GM23338 (cell line): ENCODE data around the gene ZNF280D. TPM values are rescaled to one million over a fixed set of nuclear protein-coding genes. Genes with fewer than 3 reads are reported as not detected.

ENCODE experiments used
- ATAC-seq: fragments of 200-7000 bp; cut with Tn5 transposase; 3 replicates; pipeline ENCODE4 v1.9.1; 2020
- DNase-seq: peaks from one replicate; pipeline ENCODE4 v3.0.0-alpha.2; 2015; ENCODE audit warnings: low spot score
- H2AFZ ChIP-seq: fragments of 200-600 bp; sonication (generic); 2 replicates; pipeline ENCODE4 v1.8.0; 2016; ENCODE audit warnings: antibody characterized with exemption, mild to moderate bottlenecking, moderate library complexity
- H3F3A ChIP-seq: fragments of 200-600 bp; sonication (generic); replicated peaks from 2 replicates; pipeline ENCODE4 v1.8.0; 2017; ENCODE audit warnings: antibody characterized with exemption, mixed run types, low read depth
- H3K27ac ChIP-seq: fragments of 200-600 bp; sonication (generic); 2 replicates; pipeline ENCODE4 v1.6.1; 2016; ENCODE audit warnings: low read depth
- H3K27me3 ChIP-seq: fragments of 200-600 bp; sonication (generic); 2 replicates; pipeline ENCODE4 v1.8.0; 2016; ENCODE audit warnings: mild to moderate bottlenecking, mixed run types, moderate library complexity; ENCODE audit not compliant: insufficient read depth
- H3K36me3 ChIP-seq: fragments of 200-600 bp; sonication (generic); 2 replicates; pipeline ENCODE4 v1.8.0; 2016; ENCODE audit warnings: mild to moderate bottlenecking; ENCODE audit not compliant: insufficient read depth
- H3K4me1 ChIP-seq: fragments of 200-600 bp; sonication (generic); 2 replicates; pipeline ENCODE4 v1.8.0; 2016; ENCODE audit warnings: mild to moderate bottlenecking, moderate library complexity; ENCODE audit not compliant: insufficient read depth
- H3K4me2 ChIP-seq: fragments of 200-600 bp; sonication (generic); 2 replicates; pipeline ENCODE4 v1.7.1; 2017; ENCODE audit warnings: mixed run types
- H3K4me3 ChIP-seq: fragments of 200-600 bp; sonication (generic); 2 replicates; pipeline ENCODE4 v1.6.1; 2016; ENCODE audit warnings: mixed run types
- H3K79me2 ChIP-seq: fragments of 200-600 bp; sonication (generic); replicated peaks from 2 replicates; pipeline ENCODE4 v1.8.0; 2017; ENCODE audit warnings: mild to moderate bottlenecking; ENCODE audit not compliant: insufficient read depth
- H3K9me2 ChIP-seq: fragments of 200-600 bp; sonication (generic); 2 replicates; pipeline ENCODE4 v1.8.0; 2017; ENCODE audit not compliant: insufficient read depth
- H4K20me1 ChIP-seq: fragments of 200-600 bp; sonication (generic); replicated peaks from 2 replicates; pipeline ENCODE4 v1.8.0; 2017; ENCODE audit warnings: mild to moderate bottlenecking; ENCODE audit not compliant: insufficient read depth
- H3K27ac Mint-ChIP-seq: 2 replicates; pipeline ENCODE4 v1.8.0; 2020; ENCODE audit warnings: inconsistent platforms, mild to moderate bottlenecking, moderate library complexity, mixed read lengths
- H3K27me3 Mint-ChIP-seq: 3 replicates; pipeline ENCODE4 v1.8.0; 2022; ENCODE audit warnings: low read depth, mild to moderate bottlenecking, moderate library complexity, mixed read lengths, inconsistent platforms; ENCODE audit not compliant: insufficient read depth, poor library complexity
- H3K36me3 Mint-ChIP-seq: 3 replicates; pipeline ENCODE4 v1.8.0; 2021; ENCODE audit warnings: low read depth, mild to moderate bottlenecking, inconsistent platforms, moderate library complexity, mixed read lengths
- H3K4me1 Mint-ChIP-seq: 3 replicates; pipeline ENCODE4 v1.8.0; 2020; ENCODE audit warnings: mild to moderate bottlenecking, inconsistent platforms, mixed read lengths
- H3K4me3 Mint-ChIP-seq: 3 replicates; pipeline ENCODE4 v1.8.0; 2021; ENCODE audit warnings: moderate library complexity, mild to moderate bottlenecking, inconsistent platforms, mixed read lengths
- H3K9me3 Mint-ChIP-seq: 3 replicates; pipeline ENCODE4 v1.8.0; 2020; ENCODE audit warnings: moderate library complexity, mild to moderate bottlenecking, inconsistent platforms, mixed read lengths
- CREB1 ChIP-seq: fragments of 250-450 bp; sonication (Bioruptor Pico); IDR thresholded peaks from 2 replicates; pipeline ENCODE4 v1.5.0; 2020; ENCODE audit warnings: low read depth, mild to moderate bottlenecking, moderate library complexity
- EZH2 ChIP-seq: fragments of 200-600 bp; sonication (generic); IDR thresholded peaks from one replicate; pipeline ENCODE4 v1.8.0; 2017; ENCODE audit warnings: antibody characterized with exemption, mild to moderate bottlenecking, low read depth; ENCODE audit not compliant: unreplicated experiment
- EZH2phosphoT487 ChIP-seq: fragments of 200-600 bp; sonication (generic); IDR thresholded peaks from one replicate; pipeline ENCODE4 v1.8.1; 2018; ENCODE audit warnings: antibody characterized with exemption; ENCODE audit not compliant: unreplicated experiment
- JUNB ChIP-seq: IDR thresholded peaks from one replicate; pipeline ENCODE4 v1.6.1; 2016; ENCODE audit warnings: antibody characterized with exemption; ENCODE audit not compliant: unreplicated experiment
- NANOG ChIP-seq: IDR thresholded peaks from 2 replicates; pipeline ENCODE4 v1.6.1; 2016; ENCODE audit warnings: antibody characterized with exemption, borderline replicate concordance
- POLR2AphosphoS5 ChIP-seq: IDR thresholded peaks from 2 replicates; pipeline ENCODE4 v1.6.1; 2016; ENCODE audit warnings: antibody characterized with exemption, low read depth
- STAT1 ChIP-seq: IDR thresholded peaks from one replicate; pipeline ENCODE4 v1.6.1; 2016; ENCODE audit warnings: antibody characterized with exemption; ENCODE audit not compliant: unreplicated experiment
- ZNF114 ChIP-seq: fragments of 250-450 bp; sonication (Bioruptor Pico); IDR thresholded peaks from 2 replicates; pipeline ENCODE4 v1.5.0; 2020; ENCODE audit warnings: mild to moderate bottlenecking, moderate library complexity
- ZNF331 ChIP-seq: fragments of 250-450 bp; sonication (Bioruptor Pico); IDR thresholded peaks from 2 replicates; pipeline ENCODE4 v1.5.0; 2020; ENCODE audit warnings: low read depth, mild to moderate bottlenecking, moderate library complexity
- polyA plus RNA-seq: library from polyadenylated mRNA; unstranded; fragments of >200 nt; fragmentation: Nextera tagmentation; extraction: Ambion mirVana; gene quantifications from 2 replicates; pipeline ENCODE4 v1.2.1, GENCODE V29; 2016
- total RNA-seq: library from RNA; depleted of rRNA; stranded (reverse); fragments of >200 nt; shearing (Covaris generic); gene quantifications from 2 replicates; pipeline ENCODE4 v1.2.3, GENCODE V29; 2014
- TF ChIP-seq, protein P1 (sequence below): fragments of 250-450 bp; sonication (Bioruptor Pico); IDR thresholded peaks from 2 replicates; pipeline ENCODE4 v1.5.0; 2020; ENCODE audit warnings: mild to moderate bottlenecking, moderate library complexity
- TF ChIP-seq, protein P2 (sequence below): IDR thresholded peaks from 2 replicates; pipeline ENCODE4 v1.6.1; 2016; ENCODE audit warnings: antibody characterized with exemption
- TF ChIP-seq, protein P3 (sequence below), 2 experiments: fragments of 200-600 bp in 1 of 2; sonication (generic) in 1 of 2; conservative IDR thresholded peaks; 2 replicates each; pipeline versions ENCODE4 v1.5.1 to v1.6.1; 2016 to 2017; ENCODE audit warnings: antibody characterized with exemption in 2 of 2, low read depth in 2 of 2, mild to moderate bottlenecking in 2 of 2, moderate library complexity in 1 of 2
- TF ChIP-seq, protein P4 (sequence below): IDR thresholded peaks from one replicate; pipeline ENCODE4 v1.6.1; 2018; ENCODE audit warnings: antibody characterized with exemption; ENCODE audit not compliant: unreplicated experiment

ZNF280D gene
- total and polyA plus RNA-seq, 2 experiments from 2014 or later: 23.3 to 32.5 TPM

DNA sequence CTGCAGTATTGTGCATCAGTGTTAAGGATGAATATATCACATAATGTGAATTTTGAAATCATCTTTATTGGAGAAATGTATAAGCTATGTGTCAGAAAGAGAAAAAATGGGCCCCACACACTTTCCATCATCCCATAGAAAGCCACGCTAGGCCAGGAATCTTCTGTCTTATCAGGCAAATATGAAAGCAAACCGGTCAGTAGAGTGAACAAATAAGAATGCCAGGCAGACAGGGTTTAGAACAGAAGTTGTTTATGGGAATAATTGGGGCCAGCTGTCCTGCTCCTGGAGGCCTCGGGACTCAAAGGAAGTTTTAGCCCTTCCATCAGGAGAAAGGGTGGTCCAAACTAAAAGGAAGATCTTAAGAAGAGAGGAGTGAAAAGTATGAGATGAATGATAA, 39.5 kb downstream of the ZNF280D start:
- Histone ChIP-seq H3K9me2 (no peaks in the 10 kb centered on the region), H3K27me3 (no peaks in the 10 kb centered on the region), H3K4me2 (no peak overlapping the region), H3K4me3 (no peak overlapping the region), H3F3A (no peaks in the 10 kb centered on the region), H3K4me1 (peaks cover 7% of the 10 kb centered on the region; the same call in 1 of the 2 replicates), H3K36me3 (no peaks in the 10 kb centered on the region; the same call in 1 of the 2 replicates), H3K79me2 (no peaks in the 10 kb centered on the region), H3K27ac (no peak overlapping the region), H2AFZ (no peak overlapping the region), H4K20me1 (no peaks in the 10 kb centered on the region)
- Mint-ChIP-seq H3K27ac (no peak overlapping the region), H3K36me3 (peaks cover 4% of the 10 kb centered on the region; the same call in 2 of the 3 replicates), H3K9me3 (no peaks in the 10 kb centered on the region), H3K27me3 (peaks cover 2% of the 10 kb centered on the region), H3K4me1 (peaks cover 8% of the 10 kb centered on the region; the same call in 2 of the 3 replicates), H3K4me3 (no peak overlapping the region)
- TF ChIP-seq EZH2phosphoT487: no peak
- no peak for TF ChIP-seq POLR2AphosphoS5
- no peak for TF ChIP-seq NANOG
- TF ChIP-seq, protein P1, sequence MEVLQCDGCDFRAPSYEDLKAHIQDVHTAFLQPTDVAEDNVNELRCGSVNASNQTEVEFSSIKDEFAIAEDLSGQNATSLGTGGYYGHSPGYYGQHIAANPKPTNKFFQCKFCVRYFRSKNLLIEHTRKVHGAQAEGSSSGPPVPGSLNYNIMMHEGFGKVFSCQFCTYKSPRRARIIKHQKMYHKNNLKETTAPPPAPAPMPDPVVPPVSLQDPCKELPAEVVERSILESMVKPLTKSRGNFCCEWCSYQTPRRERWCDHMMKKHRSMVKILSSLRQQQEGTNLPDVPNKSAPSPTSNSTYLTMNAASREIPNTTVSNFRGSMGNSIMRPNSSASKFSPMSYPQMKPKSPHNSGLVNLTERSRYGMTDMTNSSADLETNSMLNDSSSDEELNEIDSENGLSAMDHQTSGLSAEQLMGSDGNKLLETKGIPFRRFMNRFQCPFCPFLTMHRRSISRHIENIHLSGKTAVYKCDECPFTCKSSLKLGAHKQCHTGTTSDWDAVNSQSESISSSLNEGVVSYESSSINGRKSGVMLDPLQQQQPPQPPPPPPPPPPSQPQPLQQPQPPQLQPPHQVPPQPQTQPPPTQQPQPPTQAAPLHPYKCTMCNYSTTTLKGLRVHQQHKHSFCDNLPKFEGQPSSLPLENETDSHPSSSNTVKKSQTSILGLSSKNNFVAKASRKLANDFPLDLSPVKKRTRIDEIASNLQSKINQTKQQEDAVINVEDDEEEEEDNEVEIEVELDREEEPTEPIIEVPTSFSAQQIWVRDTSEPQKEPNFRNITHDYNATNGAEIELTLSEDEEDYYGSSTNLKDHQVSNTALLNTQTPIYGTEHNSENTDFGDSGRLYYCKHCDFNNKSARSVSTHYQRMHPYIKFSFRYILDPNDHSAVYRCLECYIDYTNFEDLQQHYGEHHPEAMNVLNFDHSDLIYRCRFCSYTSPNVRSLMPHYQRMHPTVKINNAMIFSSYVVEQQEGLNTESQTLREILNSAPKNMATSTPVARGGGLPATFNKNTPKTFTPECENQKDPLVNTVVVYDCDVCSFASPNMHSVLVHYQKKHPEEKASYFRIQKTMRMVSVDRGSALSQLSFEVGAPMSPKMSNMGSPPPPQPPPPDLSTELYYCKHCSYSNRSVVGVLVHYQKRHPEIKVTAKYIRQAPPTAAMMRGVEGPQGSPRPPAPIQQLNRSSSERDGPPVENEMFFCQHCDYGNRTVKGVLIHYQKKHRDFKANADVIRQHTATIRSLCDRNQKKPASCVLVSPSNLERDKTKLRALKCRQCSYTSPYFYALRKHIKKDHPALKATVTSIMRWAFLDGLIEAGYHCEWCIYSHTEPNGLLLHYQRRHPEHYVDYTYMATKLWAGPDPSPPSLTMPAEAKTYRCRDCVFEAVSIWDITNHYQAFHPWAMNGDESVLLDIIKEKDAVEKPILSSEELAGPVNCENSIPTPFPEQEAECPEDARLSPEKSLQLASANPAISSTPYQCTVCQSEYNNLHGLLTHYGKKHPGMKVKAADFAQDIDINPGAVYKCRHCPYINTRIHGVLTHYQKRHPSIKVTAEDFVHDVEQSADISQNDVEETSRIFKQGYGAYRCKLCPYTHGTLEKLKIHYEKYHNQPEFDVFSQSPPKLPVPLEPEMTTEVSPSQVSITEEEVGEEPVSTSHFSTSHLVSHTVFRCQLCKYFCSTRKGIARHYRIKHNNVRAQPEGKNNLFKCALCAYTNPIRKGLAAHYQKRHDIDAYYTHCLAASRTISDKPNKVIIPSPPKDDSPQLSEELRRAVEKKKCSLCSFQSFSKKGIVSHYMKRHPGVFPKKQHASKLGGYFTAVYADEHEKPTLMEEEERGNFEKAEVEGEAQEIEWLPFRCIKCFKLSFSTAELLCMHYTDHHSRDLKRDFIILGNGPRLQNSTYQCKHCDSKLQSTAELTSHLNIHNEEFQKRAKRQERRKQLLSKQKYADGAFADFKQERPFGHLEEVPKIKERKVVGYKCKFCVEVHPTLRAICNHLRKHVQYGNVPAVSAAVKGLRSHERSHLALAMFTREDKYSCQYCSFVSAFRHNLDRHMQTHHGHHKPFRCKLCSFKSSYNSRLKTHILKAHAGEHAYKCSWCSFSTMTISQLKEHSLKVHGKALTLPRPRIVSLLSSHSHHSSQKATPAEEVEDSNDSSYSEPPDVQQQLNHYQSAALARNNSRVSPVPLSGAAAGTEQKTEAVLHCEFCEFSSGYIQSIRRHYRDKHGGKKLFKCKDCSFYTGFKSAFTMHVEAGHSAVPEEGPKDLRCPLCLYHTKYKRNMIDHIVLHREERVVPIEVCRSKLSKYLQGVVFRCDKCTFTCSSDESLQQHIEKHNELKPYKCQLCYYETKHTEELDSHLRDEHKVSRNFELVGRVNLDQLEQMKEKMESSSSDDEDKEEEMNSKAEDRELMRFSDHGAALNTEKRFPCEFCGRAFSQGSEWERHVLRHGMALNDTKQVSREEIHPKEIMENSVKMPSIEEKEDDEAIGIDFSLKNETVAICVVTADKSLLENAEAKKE (CRISPR knock-in tag): no peak
- TF ChIP-seq, protein P2, sequence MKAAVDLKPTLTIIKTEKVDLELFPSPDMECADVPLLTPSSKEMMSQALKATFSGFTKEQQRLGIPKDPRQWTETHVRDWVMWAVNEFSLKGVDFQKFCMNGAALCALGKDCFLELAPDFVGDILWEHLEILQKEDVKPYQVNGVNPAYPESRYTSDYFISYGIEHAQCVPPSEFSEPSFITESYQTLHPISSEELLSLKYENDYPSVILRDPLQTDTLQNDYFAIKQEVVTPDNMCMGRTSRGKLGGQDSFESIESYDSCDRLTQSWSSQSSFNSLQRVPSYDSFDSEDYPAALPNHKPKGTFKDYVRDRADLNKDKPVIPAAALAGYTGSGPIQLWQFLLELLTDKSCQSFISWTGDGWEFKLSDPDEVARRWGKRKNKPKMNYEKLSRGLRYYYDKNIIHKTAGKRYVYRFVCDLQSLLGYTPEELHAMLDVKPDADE: no peak
- no peak for TF ChIP-seq ZNF114 (CRISPR knock-in tag)
- TF ChIP-seq CREB1 (CRISPR knock-in tag): no peak
- no peak for TF ChIP-seq ZNF331 (CRISPR knock-in tag)
- TF ChIP-seq STAT1: no peak
- TF ChIP-seq, protein P3, sequence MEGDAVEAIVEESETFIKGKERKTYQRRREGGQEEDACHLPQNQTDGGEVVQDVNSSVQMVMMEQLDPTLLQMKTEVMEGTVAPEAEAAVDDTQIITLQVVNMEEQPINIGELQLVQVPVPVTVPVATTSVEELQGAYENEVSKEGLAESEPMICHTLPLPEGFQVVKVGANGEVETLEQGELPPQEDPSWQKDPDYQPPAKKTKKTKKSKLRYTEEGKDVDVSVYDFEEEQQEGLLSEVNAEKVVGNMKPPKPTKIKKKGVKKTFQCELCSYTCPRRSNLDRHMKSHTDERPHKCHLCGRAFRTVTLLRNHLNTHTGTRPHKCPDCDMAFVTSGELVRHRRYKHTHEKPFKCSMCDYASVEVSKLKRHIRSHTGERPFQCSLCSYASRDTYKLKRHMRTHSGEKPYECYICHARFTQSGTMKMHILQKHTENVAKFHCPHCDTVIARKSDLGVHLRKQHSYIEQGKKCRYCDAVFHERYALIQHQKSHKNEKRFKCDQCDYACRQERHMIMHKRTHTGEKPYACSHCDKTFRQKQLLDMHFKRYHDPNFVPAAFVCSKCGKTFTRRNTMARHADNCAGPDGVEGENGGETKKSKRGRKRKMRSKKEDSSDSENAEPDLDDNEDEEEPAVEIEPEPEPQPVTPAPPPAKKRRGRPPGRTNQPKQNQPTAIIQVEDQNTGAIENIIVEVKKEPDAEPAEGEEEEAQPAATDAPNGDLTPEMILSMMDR (conservative IDR thresholded peaks at IDR 0.05; ENCODE audit: low read depth in 2 of 2): no peak
- no peak for TF ChIP-seq EZH2
- no peak for TF ChIP-seq JUNB
- TF ChIP-seq, protein P4, sequence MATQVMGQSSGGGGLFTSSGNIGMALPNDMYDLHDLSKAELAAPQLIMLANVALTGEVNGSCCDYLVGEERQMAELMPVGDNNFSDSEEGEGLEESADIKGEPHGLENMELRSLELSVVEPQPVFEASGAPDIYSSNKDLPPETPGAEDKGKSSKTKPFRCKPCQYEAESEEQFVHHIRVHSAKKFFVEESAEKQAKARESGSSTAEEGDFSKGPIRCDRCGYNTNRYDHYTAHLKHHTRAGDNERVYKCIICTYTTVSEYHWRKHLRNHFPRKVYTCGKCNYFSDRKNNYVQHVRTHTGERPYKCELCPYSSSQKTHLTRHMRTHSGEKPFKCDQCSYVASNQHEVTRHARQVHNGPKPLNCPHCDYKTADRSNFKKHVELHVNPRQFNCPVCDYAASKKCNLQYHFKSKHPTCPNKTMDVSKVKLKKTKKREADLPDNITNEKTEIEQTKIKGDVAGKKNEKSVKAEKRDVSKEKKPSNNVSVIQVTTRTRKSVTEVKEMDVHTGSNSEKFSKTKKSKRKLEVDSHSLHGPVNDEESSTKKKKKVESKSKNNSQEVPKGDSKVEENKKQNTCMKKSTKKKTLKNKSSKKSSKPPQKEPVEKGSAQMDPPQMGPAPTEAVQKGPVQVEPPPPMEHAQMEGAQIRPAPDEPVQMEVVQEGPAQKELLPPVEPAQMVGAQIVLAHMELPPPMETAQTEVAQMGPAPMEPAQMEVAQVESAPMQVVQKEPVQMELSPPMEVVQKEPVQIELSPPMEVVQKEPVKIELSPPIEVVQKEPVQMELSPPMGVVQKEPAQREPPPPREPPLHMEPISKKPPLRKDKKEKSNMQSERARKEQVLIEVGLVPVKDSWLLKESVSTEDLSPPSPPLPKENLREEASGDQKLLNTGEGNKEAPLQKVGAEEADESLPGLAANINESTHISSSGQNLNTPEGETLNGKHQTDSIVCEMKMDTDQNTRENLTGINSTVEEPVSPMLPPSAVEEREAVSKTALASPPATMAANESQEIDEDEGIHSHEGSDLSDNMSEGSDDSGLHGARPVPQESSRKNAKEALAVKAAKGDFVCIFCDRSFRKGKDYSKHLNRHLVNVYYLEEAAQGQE: no peak
- ATAC-seq: no peak
- no peak for DNase-seq
